SKM-1 (cell line): ENCODE results near the gene DYDC1.
"Not testable (repeated sequence)": the region's sequence is repeated elsewhere in the genome, so short reads cannot be mapped to it uniquely, and the experiment has no call there.

Source experiments
- DNase-seq: peaks from one replicate; lab custom pipeline; 2025; ENCODE audit not compliant: unreplicated experiment; lab: John Stamatoyannopoulos, UW

The DYDC1 gene

GRCh38 chr10:80356563-80356988, at the start of gene DYDC1, which contains the start of gene DYDC2:
Gene DYDC1, minus strand, starts transcription at chr10:80356755. Its CDS starts 4,154 bp downstream, at chr10:80352601.
Gene DYDC2, plus strand, starts transcription at chr10:80356781. Its CDS starts 5,663 bp downstream, at chr10:80362444.
- DNase-seq: no peak

- no peak for DNase-seq
These were observed 49.6 kb upstream of the DYDC1 start for GRCh38 chr10:80406204-80406603.

- no peak for DNase-seq
These were observed 49.1 kb upstream of the DYDC1 start for GRCh38 chr10:80405626-80406025.

- no peak for DNase-seq
These were observed 48.5 kb upstream of the DYDC1 start for GRCh38 chr10:80405035-80405434.

GRCh38 chr10:80400136-80400804, 43.7 kb upstream of the DYDC1 start:
- DNase-seq: no peak

- DNase-seq: no peak
These were observed 40.5 kb upstream of the DYDC1 start for GRCh38 chr10:80397014-80397413.

GRCh38 chr10:80394358-80394916, 37.9 kb upstream of the DYDC1 start:
- no peak for DNase-seq

- no peak for DNase-seq
These were observed 35.7 kb upstream of the DYDC1 start for GRCh38 chr10:80392250-80392649.

- no peak for DNase-seq
These were observed 34.2 kb upstream of the DYDC1 start for GRCh38 chr10:80390740-80391139.

- DNase-seq: no peak
These were observed 26.4 kb upstream of the DYDC1 start for GRCh38 chr10:80382989-80383388.

GRCh38 chr10:80380185-80380584, 23.6 kb upstream of the DYDC1 start:
- no peak for DNase-seq

- no peak for DNase-seq
These were observed 23.1 kb upstream of the DYDC1 start for GRCh38 chr10:80379701-80380100.

- no peak for DNase-seq
These were observed 16.9 kb upstream of the DYDC1 start for GRCh38 chr10:80373502-80373901.

- DNase-seq: no peak
These were observed 16.1 kb upstream of the DYDC1 start for GRCh38 chr10:80372675-80373074.

GRCh38 chr10:80371467-80371866, 14.9 kb upstream of the DYDC1 start:
- no peak for DNase-seq

- no peak for DNase-seq
These were observed 9.0 kb upstream of the DYDC1 start for GRCh38 chr10:80365510-80365909.

GRCh38 chr10:80359644-80360043, 3.1 kb upstream of the DYDC1 start:
- no peak for DNase-seq

- not testable (repeated sequence) for DNase-seq
These were observed 2.4 kb upstream of the DYDC1 start for GRCh38 chr10:80358925-80359324.

GRCh38 chr10:80357851-80358125, 1.2 kb upstream of the DYDC1 start:
- DNase-seq: no peak

GRCh38 chr10:80356989-80357850, 665 bp upstream of the DYDC1 start:
- no peak for DNase-seq

- DNase-seq: no peak
These were observed 5.3 kb downstream of the DYDC1 start for GRCh38 chr10:80351220-80351619.

- no peak for DNase-seq
These were observed 6.3 kb downstream of the DYDC1 start for GRCh38 chr10:80350251-80350650.
